ENCODE results near the gene LTK. TPM values are rescaled to one million over a fixed set of nuclear protein-coding genes. Genes with fewer than 3 reads are reported as not detected.

The LTK gene
- total RNA-seq, 1 experiment from 2014 or later = 9.2 TPM

DNA sequence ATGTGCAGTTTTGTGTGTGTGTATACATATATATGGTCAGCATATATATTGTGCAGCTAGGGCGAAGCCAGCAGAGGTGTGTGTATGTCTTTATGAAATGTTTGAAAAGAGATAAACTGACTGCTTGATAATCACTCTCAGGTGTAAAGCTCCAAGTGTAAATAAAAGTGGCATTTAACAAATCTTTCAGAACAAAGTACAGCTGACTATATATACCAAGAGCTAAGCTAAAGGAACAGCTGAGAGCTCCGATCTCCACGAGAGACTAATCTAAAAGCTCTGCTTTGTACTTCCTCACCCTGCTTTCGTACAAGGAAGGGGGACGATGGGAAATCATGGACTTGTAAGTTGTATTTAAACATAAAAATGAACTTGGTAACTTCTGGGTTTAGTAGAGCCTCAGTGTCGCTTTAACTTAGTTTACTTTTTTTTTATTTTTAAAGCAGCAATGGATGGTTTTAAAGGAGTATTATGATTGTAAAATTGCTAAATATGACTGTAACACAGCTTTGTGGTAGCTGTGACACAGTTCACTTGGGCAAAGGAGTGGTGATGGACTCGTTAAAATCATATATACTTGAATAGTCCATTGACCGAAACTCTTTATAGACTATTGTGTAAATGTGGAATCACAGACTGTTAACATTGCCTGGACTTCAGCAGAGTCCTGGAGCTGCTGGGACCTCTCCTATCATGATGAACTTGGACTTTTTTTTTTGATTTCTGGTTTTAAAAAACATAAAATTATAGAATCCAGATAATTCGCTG is 31.3 kb downstream of the LTK start:
- Histone ChIP-seq H3K4me3 (replicated peaks in 1 of 2; ENCODE audit: low read depth in 1 of 2, low read length in 2 of 2) (no peak overlapping the region), H3K4me1 (ENCODE audit: control insufficient read depth in 1 of 2, insufficient read depth in 2 of 2, low read length in 2 of 2) (peaks cover 0 to 6% of the 10 kb centered on the region in 2 experiments; a peak in 1 of 4 replicates), H3K9me2 (ENCODE audit: insufficient read depth) (no peaks in the 10 kb centered on the region), H3K9ac (ENCODE audit: low read length) (no peak overlapping the region), H3K27ac (ENCODE audit: low read depth, low read length) (no peak overlapping the region), H2AFZ (ENCODE audit: low read depth, low read length, poor library complexity, severe bottlenecking) (no peak overlapping the region), H3K4me2 (ENCODE audit: low read length) (no peak overlapping the region), H4K20me1 (ENCODE audit: insufficient read depth) (no peaks in the 10 kb centered on the region), H3K9me3 (ENCODE audit: control insufficient read depth in 1 of 2, insufficient read depth in 1 of 2, low read depth in 1 of 2, low read length in 2 of 2) (no peaks in the 10 kb centered on the region), H3K36me3 (ENCODE audit: control insufficient read depth in 1 of 2, insufficient read depth in 2 of 2, low read length in 2 of 2) (peaks cover 16 to 32% of the 10 kb centered on the region in 2 experiments; a peak in 3 of 4 replicates), H3K79me2 (ENCODE audit: insufficient read depth, low read length) (no peaks in the 10 kb centered on the region), H3K27me3 (ENCODE audit: insufficient read depth, low read length) (no peaks in the 10 kb centered on the region)
- intact Hi-C loops (cut with micrococcal nuclease) = no loop called here
- ATAC-seq (no peak), DNase-seq (ENCODE audit: low read depth, low spot score) (no peak)
- CTCF ChIA-PET = no interaction called here
- RAD21 ChIA-PET (ENCODE audit: low non-redundant PET in 1 of 2, low total read pairs in 2 of 2, uncharacterized antibody in 2 of 2, unreplicated experiment in 2 of 2) = no interaction called here
- no TSS peak for BruUV-seq (replicated peaks)
- TF ChIP-seq, protein P1, sequence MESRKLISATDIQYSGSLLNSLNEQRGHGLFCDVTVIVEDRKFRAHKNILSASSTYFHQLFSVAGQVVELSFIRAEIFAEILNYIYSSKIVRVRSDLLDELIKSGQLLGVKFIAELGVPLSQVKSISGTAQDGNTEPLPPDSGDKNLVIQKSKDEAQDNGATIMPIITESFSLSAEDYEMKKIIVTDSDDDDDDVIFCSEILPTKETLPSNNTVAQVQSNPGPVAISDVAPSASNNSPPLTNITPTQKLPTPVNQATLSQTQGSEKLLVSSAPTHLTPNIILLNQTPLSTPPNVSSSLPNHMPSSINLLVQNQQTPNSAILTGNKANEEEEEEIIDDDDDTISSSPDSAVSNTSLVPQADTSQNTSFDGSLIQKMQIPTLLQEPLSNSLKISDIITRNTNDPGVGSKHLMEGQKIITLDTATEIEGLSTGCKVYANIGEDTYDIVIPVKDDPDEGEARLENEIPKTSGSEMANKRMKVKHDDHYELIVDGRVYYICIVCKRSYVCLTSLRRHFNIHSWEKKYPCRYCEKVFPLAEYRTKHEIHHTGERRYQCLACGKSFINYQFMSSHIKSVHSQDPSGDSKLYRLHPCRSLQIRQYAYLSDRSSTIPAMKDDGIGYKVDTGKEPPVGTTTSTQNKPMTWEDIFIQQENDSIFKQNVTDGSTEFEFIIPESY (IDR thresholded peaks at IDR 0.05; ENCODE audit: extremely low read depth, insufficient replicate concordance, low read length) = no peak
- TF ChIP-seq ZFX (IDR thresholded peaks at IDR 0.05) (no peak), CEBPB (IDR thresholded peaks at IDR 0.05; ENCODE audit: low read depth) (no peak), EGR1 (IDR thresholded peaks at IDR 0.05; ENCODE audit: low read depth) (no peak), POLR2AphosphoS5 (IDR thresholded peaks at IDR 0.05; ENCODE audit: low read depth, low read length) (no peak)
- TF ChIP-seq, protein P2, sequence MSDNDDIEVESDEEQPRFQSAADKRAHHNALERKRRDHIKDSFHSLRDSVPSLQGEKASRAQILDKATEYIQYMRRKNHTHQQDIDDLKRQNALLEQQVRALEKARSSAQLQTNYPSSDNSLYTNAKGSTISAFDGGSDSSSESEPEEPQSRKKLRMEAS (IDR thresholded peaks at IDR 0.05) = no peak
- TF ChIP-seq, protein P3, sequence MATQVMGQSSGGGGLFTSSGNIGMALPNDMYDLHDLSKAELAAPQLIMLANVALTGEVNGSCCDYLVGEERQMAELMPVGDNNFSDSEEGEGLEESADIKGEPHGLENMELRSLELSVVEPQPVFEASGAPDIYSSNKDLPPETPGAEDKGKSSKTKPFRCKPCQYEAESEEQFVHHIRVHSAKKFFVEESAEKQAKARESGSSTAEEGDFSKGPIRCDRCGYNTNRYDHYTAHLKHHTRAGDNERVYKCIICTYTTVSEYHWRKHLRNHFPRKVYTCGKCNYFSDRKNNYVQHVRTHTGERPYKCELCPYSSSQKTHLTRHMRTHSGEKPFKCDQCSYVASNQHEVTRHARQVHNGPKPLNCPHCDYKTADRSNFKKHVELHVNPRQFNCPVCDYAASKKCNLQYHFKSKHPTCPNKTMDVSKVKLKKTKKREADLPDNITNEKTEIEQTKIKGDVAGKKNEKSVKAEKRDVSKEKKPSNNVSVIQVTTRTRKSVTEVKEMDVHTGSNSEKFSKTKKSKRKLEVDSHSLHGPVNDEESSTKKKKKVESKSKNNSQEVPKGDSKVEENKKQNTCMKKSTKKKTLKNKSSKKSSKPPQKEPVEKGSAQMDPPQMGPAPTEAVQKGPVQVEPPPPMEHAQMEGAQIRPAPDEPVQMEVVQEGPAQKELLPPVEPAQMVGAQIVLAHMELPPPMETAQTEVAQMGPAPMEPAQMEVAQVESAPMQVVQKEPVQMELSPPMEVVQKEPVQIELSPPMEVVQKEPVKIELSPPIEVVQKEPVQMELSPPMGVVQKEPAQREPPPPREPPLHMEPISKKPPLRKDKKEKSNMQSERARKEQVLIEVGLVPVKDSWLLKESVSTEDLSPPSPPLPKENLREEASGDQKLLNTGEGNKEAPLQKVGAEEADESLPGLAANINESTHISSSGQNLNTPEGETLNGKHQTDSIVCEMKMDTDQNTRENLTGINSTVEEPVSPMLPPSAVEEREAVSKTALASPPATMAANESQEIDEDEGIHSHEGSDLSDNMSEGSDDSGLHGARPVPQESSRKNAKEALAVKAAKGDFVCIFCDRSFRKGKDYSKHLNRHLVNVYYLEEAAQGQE (IDR thresholded peaks at IDR 0.05; ENCODE audit: low read depth) = no peak
- POLR2A ChIA-PET = interaction anchor here (0.8 to 1.2 kb wide), 2 partner anchors 11 to 62 kb away, joined by 3 to 4 read pairs; partner anchors contain the start of gene RPAP1

All from HCT116 (cell line).